Activated naive CD8-positive, alpha-beta T cell (primary cell): ENCODE measurements around the gene DBF4.
"Not testable (repeated sequence)": the region's sequence is repeated elsewhere in the genome, so short reads cannot be mapped to it uniquely, and the experiment has no call there.

ENCODE experiments used
- H3K27ac Mint-ChIP-seq: one replicate; pipeline ENCODE4 v1.8.0; 2021; ENCODE audit warnings: mixed read lengths
- H3K27me3 Mint-ChIP-seq: one replicate; pipeline ENCODE4 v1.8.0; 2021; ENCODE audit warnings: mixed read lengths
- H3K36me3 Mint-ChIP-seq: one replicate; pipeline ENCODE4 v1.8.0; 2021; ENCODE audit warnings: mixed read lengths
- H3K4me1 Mint-ChIP-seq: one replicate; pipeline ENCODE4 v1.8.0; 2021; ENCODE audit warnings: low read depth, mixed read lengths
- H3K4me3 Mint-ChIP-seq: one replicate; pipeline ENCODE4 v1.8.0; 2021; ENCODE audit warnings: mild to moderate bottlenecking, mixed read lengths
- H3K9me3 Mint-ChIP-seq: one replicate; pipeline ENCODE4 v1.8.0; 2021; ENCODE audit warnings: low read depth, mixed read lengths

DBF4 gene

DNA sequence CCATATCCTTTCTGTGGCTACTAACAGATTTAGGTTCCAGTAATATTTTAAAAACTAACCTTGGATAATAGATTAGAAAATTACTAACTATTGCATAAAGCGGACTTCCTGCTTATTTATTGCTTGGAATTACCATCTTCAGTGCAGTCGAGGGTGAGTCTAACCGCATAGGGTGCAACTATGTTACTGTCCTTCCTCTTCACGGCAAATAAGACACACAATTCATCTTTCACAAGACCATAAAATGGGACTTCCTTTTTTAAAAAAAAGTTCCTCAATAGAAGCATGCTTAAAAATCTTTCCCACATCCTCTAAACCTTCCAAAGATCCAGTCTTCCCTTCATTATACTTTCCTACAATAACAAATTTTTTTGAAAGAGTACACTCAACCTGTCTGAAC lies 2.2 kb upstream of the DBF4 start:
- H3K9me3 Mint-ChIP-seq = peaks cover 14% of the 10 kb centered on the region
- peaks cover 24% of the 10 kb centered on the region for H3K36me3 Mint-ChIP-seq
- no peaks in the 10 kb centered on the region for H3K27me3 Mint-ChIP-seq
- H3K4me3 Mint-ChIP-seq = peak overlapping the region; percentile 87
- H3K4me1 Mint-ChIP-seq = peaks cover 37% of the 10 kb centered on the region
- peak overlapping the region; percentile 25 for H3K27ac Mint-ChIP-seq

DNA sequence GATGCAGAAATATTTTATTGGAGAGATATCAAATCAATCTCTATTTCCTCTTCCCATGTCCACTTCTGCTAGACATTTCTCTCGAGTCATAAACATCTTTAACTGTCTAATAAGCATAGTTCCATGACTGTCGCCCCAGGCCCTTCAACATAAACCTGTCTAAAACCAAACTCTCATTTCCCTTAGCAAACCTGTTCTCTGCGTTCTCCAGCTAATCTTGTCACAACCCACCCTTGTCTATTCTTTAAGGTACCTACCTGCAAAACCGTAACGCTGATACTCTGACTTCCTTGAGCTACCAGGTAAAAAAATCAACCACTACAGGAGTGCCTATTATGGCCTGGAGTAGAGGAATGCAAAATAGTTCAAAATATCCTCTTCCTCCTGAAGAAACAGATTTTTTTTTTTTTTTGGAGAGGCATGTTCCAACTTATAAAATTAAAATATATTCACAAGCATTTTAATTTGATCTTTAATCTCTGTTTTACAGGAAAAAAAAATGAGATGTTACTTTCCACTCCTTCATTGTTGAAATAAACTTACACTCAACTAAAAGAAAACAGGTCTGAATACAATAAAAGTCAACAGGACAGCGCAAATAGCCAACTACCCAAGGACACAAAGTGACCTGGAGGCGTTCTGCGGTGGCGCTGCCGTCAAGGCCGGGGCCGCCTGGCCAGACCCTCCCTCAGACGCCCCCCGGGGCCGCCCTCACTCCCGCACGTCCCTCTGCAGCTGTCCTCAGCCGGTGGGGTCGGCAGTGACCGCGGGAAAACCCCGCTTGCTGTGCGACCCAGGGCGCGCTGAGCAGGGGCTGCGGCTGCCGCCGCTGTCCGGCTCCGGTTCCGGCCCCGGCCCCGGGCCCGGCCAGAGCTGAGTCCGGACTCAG lies 898 bp upstream of the DBF4 start:
- Mint-ChIP-seq H3K27ac (peak overlapping the region; percentile 78), H3K4me3 (peak overlapping the region; percentile 95), H3K36me3 (peaks cover 30% of the 10 kb centered on the region), H3K4me1 (peaks cover 46% of the 10 kb centered on the region), H3K27me3 (no peaks in the 10 kb centered on the region), H3K9me3 (peaks cover 14% of the 10 kb centered on the region)

DNA sequence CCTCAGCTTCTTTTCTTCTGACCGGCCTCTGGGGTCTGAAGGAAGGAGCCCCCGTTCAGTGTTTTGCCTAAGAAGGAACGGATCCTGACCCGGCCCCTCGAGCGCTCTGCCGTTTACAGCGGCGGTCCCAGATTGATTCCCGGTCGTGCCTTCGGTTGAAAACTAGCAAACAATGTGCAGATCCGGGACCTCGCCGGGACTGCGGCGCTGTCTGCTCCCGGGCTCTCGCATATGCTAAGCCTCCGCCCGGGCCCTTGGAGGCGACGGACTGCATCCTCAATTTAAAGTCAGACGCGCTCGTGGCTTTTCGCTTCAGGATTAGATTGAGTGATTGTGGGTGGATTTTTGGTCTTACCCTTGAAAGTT lies 559 bp downstream of the DBF4 start:
- Mint-ChIP-seq H3K4me1 (peaks cover 53% of the 10 kb centered on the region), H3K27ac (peak overlapping the region; percentile 93), H3K36me3 (peaks cover 22% of the 10 kb centered on the region)

DNA sequence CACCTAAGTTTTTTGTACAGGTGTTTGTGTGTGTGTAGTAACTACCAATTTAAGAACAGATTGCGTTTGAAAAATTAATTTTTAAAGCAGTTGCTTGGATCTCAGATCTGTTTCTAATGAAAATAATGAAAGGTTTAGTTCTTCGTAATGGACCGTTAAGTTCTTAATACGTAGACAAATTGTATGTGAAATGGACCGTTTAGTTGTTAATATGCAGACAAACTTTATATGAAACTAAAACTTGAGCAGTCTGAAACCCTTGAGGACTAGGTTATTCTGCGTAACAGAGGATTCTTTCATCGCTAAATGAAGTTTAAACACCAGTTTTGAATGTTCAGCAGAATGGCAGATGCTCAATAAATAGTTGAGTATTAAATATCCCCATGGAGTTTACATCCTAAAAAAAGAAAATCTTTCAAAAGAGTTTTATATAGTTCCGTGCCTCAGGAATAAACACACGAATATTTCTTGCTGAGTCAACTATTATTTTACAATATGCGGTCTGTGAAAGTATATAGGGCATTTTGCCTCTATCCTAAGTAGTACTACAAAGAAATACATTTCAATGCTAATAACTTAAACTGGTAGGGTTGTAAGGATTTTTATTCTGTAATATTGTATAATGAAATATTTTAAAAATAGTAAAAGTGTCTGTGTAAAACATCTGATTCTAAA lies 1.2 kb downstream of the DBF4 start:
- Mint-ChIP-seq H3K36me3 (peaks cover 19% of the 10 kb centered on the region), H3K4me3 (peak overlapping the region; percentile 95), H3K27ac (peak overlapping the region; percentile 93), H3K9me3 (peaks cover 4% of the 10 kb centered on the region), H3K27me3 (no peaks in the 10 kb centered on the region), H3K4me1 (peaks cover 58% of the 10 kb centered on the region)

More for the DNA sequence above, 559 bp downstream of the DBF4 start:
- Mint-ChIP-seq H3K27me3 (no peaks in the 10 kb centered on the region), H3K9me3 (peaks cover 10% of the 10 kb centered on the region), H3K4me3 (peak overlapping the region; percentile 95)

DNA sequence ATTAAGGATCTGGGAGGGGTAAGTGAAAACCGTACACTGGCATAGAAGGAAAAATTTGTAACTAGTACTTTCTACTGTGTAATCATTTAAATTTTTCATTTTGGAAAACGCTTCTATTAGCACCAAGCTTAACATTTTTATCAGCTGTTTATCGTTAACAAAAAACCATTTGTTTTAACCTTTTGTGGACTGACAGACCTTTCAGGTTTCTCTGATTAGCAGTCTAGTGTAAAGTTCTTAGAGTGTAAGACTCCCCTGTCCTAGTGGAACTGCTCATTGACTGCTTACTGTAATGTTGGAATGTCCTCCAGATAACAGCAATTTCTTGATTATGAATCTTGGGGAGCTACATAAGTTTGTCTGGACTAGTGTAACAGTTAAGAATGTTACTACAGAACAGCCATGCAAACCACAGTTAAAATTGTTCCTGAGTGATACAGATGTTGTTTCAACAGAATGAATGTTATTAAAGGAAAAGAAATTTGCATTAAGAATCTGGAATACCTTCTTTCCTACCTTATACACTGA lies 2.0 kb downstream of the DBF4 start:
- no peaks in the 10 kb centered on the region for H3K9me3 Mint-ChIP-seq
- H3K27ac Mint-ChIP-seq = no peak overlapping the region
- H3K27me3 Mint-ChIP-seq = no peaks in the 10 kb centered on the region
- H3K36me3 Mint-ChIP-seq = peaks cover 16% of the 10 kb centered on the region
- H3K4me3 Mint-ChIP-seq = peak overlapping the region; percentile 95
- peaks cover 57% of the 10 kb centered on the region for H3K4me1 Mint-ChIP-seq

DNA sequence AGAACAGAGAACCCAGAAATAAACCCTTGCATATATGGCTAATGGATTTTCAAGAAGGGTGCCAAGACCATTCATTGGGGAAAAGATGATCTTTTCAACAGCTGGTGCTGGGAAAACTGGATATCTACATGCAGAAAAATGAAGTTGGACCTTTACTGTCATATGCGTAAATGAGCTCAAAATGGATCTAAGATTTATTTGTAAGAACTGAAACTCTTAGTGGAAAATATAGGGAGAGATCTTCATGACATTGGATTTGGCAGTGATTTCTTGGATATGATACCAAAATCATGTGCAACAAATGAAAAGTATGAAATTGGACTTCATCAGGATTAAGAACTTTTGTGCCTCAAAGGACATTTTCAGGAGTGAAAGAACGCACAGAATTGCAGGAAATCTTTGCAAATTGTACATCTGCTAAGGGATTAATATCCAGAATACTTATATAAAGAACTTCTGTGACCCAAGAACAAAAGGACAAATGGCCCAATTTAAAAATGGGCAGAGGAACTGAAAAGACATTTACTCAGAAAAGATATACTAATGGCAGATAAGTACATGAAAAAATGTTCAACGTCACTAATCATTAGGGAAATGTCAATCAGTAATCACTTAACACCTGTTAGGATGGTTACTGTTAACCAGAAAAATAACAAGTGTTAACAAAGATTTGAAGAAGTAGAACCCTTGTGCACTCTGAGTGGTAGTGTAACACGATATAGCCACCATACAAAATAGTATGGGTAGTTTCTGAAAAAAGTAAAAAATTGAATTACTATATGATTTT lies 6.1 kb downstream of the DBF4 start:
- no peak overlapping the region for H3K27ac Mint-ChIP-seq

DNA sequence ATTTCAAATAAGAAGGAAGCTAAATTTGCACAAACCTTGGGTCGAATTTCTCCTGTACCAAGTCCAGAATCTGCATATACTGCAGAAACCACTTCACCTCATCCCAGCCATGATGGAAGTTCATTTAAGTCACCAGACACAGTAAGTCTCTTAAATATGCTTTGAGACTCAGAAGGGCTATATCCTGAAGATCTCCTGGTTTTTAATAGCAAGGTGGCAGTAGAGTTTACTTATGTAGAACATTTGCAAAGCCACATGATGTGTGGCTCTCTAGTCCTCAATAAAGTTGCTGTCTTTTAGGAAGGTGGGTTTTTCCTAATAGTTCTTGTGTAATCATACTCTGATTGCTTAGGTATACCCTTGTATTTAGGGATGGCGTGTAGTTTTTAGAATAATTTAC lies 8.7 kb downstream of the DBF4 start:
- Mint-ChIP-seq H3K27ac (no peak overlapping the region), H3K4me1 (peaks cover 21% of the 10 kb centered on the region), H3K27me3 (no peaks in the 10 kb centered on the region), H3K9me3 (no peaks in the 10 kb centered on the region), H3K4me3 (no peak overlapping the region), H3K36me3 (peaks cover 13% of the 10 kb centered on the region)

More for the DNA sequence above, 6.1 kb downstream of the DBF4 start:
- peaks cover 16% of the 10 kb centered on the region for H3K36me3 Mint-ChIP-seq
- H3K4me3 Mint-ChIP-seq = no peak overlapping the region
- H3K4me1 Mint-ChIP-seq = peaks cover 38% of the 10 kb centered on the region
- no peaks in the 10 kb centered on the region for H3K9me3 Mint-ChIP-seq
- H3K27me3 Mint-ChIP-seq = no peaks in the 10 kb centered on the region

DNA sequence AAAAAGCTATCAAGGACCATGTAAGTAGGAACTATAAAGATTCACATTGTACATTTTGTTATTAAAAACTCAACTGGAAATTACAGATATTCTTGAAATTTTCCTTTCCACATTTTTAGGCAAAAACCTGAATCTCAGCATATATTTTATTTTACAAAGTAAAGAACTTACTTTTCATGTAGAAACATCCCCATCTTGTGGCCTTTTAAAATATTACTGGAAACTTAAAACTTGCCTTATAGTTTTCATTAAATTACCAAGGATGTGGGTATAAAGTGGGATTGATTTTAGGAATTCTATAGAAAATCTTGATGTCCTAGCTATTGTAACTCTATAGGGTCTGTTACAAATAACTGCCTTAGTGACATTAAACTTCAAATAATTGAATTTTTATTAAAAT lies 10.6 kb downstream of the DBF4 start:
- Mint-ChIP-seq H3K4me1 (peaks cover 11% of the 10 kb centered on the region), H3K4me3 (no peak overlapping the region), H3K27me3 (no peaks in the 10 kb centered on the region), H3K36me3 (peaks cover 4% of the 10 kb centered on the region), H3K9me3 (no peaks in the 10 kb centered on the region), H3K27ac (no peak overlapping the region)

DNA sequence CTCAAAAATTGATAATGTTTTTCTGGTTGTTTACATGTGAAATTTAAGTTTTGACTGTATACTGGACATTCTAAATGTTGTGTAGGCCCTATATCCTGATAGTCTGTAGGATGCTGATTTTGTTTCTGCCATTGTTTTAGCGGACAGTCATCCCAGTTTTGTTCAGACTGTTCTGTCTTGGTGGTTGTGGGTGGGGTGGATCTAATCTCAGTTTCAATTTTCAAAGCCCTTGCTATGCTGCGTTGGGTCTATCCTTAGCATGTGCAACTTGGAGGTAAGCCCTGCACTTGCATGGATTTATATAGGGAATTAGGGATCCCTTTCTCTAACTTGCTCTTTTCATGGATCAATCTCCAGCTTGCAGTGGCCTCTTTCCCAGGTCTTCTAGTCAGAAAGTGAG lies 19.1 kb downstream of the DBF4 start:
- Mint-ChIP-seq H3K4me3 (no peak overlapping the region), H3K4me1 (no peaks in the 10 kb centered on the region), H3K9me3 (no peaks in the 10 kb centered on the region), H3K27me3 (no peaks in the 10 kb centered on the region), H3K36me3 (peaks cover 7% of the 10 kb centered on the region), H3K27ac (no peak overlapping the region)

DNA sequence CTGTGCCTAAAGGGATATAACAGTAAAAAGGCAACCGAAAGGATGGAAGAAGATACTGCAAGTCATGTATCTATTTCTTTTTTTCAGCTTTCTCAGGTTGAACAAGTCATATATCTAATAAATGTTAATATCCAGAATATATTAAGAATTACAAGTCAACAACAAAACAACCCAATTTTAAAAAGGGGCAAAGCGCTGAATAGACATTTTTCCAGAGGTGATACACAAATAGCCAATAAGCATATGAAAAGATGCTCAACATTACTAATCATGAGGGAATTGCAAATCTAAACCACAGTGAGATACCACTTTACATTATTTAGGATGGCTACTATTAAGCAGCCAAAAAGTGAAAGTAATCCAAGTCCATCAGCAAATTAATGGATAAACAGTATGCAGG lies 23.0 kb downstream of the DBF4 start:
- Mint-ChIP-seq H3K27me3 (no peaks in the 10 kb centered on the region), H3K9me3 (no peaks in the 10 kb centered on the region), H3K36me3 (peaks cover 7% of the 10 kb centered on the region), H3K4me3 (no peak overlapping the region), H3K4me1 (no peaks in the 10 kb centered on the region), H3K27ac (no peak overlapping the region)

DNA sequence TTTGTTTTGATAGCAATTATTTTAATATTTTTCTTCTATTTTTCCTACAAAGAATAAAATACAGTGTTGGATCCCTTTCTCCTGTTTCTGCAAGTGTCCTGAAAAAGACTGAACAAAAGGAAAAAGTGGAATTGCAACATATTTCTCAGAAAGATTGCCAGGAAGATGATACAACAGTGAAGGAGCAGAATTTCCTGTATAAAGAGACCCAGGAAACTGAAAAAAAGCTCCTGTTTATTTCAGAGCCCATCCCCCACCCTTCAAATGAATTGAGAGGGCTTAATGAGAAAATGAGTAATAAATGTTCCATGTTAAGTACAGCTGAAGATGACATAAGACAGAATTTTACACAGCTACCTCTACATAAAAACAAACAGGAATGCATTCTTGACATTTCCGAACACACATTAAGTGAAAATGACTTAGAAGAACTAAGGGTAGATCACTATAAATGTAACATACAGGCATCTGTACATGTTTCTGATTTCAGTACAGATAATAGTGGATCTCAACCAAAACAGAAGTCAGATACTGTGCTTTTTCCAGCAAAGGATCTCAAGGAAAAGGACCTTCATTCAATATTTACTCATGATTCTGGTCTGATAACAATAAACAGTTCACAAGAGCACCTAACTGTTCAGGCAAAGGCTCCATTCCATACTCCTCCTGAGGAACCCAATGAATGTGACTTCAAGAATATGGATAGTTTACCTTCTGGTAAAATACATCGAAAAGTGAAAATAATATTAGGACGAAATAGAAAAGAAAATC lies 31.0 kb downstream of the DBF4 start:
- not testable (repeated sequence) for H3K9me3 Mint-ChIP-seq, H3K4me3 Mint-ChIP-seq, H3K4me1 Mint-ChIP-seq, H3K27me3 Mint-ChIP-seq, H3K36me3 Mint-ChIP-seq
- peak overlapping the region; percentile 61 for H3K27ac Mint-ChIP-seq

DNA sequence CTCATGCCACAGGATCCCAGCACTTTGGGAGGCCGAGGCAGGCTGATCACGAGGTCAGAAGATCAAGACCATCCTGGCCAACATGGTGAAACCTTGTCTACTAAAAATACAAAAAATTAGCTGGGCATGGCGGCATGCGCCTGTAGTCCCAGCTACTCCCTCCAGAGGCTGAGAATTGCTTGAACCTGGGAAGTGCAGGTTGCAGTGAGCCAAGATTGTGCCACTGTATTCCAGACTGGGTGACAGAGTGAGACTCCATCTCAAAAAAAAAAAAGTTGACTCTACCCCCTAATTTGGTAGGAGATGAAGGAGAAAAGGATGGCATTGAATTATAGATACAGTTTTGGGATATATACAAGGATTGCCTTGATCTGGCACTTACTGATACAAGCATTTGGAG lies 32.5 kb downstream of the DBF4 start:
- not testable (repeated sequence) for H3K4me1 Mint-ChIP-seq, H3K4me3 Mint-ChIP-seq, H3K9me3 Mint-ChIP-seq, H3K27ac Mint-ChIP-seq, H3K36me3 Mint-ChIP-seq, H3K27me3 Mint-ChIP-seq

DNA sequence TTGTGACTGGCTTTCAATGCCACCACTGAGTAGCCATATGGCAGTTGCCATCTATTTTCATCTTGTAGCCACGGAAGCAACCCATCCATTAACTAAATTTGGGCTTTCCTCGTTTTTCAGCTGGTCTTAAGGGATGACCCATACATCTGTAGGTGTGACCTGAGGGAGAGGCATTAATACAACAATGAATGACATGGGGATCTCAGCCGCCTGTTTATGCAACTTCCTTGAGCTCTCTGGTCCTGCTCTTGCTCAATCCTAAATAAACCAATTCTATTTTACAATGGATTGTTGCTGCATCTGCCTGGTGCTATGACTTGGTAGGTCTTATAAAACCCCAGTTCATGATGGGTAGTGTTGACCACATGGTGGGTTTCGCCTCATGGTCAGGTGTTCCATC lies 35.8 kb downstream of the DBF4 start:
- H3K27ac Mint-ChIP-seq = no peak overlapping the region
- H3K9me3 Mint-ChIP-seq = no peaks in the 10 kb centered on the region
- peaks cover 7% of the 10 kb centered on the region for H3K36me3 Mint-ChIP-seq
- no peaks in the 10 kb centered on the region for H3K27me3 Mint-ChIP-seq
- peaks cover 6% of the 10 kb centered on the region for H3K4me1 Mint-ChIP-seq
- no peak overlapping the region for H3K4me3 Mint-ChIP-seq

DNA sequence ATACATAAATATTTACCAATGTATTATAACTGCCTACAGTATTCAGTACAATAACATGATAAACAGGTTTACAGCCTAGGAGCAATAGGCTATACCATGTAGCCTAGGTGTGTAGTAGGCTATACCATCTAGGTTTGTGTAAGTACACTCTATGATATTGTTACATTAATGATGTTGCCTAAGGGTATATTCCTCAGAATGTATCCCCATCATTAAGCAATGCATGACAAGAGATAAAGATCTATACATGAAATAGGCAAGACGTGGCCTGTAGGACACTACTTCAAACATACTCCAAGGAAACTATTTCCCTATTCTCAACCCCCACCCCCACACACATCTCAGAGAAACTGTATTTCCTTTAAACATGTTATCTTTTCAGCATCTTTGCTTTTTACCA lies 42.4 kb downstream of the DBF4 start:
- Mint-ChIP-seq H3K36me3 (peaks cover 3% of the 10 kb centered on the region), H3K4me3 (no peak overlapping the region), H3K27ac (no peak overlapping the region), H3K9me3 (no peaks in the 10 kb centered on the region), H3K4me1 (no peaks in the 10 kb centered on the region), H3K27me3 (peaks cover 3% of the 10 kb centered on the region)
